Measurements from ENCODE around the gene CEP68.
"Not testable (repeated sequence)": the region's sequence is repeated elsewhere in the genome, so short reads cannot be mapped to it uniquely, and the experiment has no call there.

Gene CEP68

DNA sequence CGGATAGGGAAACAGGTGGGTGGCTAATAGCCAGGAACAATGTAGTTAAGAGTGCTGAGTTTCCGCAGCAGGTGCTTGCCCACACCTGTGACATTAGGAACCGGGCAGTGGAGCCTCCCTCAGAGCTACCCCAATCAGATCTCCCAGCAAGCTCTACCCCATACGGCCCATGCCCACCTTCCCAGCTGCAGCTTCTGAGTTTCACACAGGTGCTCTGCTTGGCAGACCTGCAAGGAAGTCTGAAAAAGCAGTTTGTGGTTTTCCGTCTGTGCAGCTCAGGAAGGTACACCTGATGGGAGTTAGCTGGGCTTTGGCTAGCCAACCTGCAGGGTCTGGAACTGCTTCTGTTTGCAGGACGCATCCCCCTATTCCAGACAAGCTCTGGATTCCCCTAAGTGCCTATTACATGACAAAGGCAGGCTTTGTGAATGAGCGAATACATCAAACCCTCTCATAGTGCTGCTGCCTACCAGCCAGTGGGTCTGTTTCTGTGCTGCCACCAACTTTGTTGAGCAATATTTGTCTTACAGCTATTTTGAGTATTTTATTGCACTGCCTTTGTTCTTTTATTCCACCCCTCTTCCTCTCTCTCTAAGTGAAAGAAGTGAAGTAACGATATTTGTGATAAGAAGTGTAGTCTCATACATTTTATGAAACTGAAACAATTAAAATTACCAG is 24.7 kb upstream of the CEP68 start:
- DNase-seq: no peak

DNA sequence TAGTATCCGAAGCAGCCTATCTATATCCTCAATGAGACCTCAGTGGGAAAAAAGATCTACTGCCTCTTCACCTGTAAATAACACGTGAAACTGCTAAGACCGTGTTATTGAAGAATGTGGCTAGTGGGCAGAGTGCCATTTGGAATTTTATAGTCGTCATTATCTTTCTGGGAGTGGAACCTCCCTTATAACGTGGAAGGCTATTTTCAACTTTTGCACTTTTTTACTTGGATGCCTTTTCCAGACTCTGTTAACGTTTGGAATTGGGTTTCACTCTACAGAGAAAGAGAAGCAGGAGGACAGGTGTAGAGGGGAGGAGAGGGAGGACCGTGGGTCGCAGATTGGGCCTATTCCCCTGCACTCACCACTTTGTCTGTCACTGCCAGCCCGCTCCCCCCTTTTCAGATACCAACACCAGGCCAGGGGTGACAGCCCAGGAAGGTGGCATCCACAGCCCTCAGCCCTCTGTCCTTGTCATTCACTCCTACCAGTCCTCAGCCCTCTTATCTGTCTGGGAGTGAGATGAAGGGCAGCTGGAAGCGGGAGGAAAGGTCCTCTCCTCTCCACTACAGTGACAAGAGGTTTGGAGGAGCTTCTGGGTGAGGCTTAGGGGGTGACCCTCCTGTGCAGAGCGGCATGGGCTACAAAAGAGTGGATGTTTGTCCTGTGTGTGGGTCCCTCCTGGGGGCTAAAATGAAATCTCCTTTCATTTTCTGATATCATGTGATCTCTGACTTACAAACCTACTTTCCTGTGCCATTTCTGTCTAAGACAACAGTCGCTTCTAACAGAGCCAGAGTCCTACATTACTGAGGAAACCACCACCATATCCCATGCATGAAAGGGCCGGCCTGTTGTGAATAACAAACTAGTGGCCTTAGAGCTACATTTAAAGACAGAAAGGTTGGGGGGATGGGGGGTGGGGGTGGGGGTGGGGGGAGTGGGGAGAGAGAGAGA is 23.9 kb upstream of the CEP68 start:
- DNase-seq: no peak

DNA sequence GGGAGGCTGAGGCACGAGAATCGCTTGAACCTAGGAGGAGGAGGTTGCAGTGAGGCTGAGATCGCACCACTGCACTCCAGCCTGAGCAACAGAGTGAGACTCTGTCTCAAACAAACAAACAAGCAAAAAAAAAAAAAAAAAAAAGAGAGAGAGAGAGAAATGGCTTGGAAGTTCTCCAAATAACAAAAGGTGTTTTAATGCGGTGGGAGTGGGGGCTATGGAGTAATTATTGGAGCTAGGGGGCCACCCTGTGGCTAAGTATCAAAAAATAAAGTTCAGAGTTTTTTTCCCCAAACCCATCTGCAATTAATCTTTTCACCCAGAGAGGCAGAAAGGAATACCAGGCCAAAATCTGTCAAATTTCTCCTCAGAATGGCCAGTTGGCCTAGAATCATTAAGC is 23.0 kb upstream of the CEP68 start:
- DNase-seq: no peak

- not testable (repeated sequence) for DNase-seq
Measured at GRCh38 chr2:65033667-65034066, 22.5 kb upstream of the CEP68 start.

GRCh38 chr2:65035351-65035943 is 20.8 kb upstream of the CEP68 start:
- DNase-seq: no peak

- no peak for DNase-seq
Measured at GRCh38 chr2:65037178-65037577, 19.0 kb upstream of the CEP68 start.

DNA sequence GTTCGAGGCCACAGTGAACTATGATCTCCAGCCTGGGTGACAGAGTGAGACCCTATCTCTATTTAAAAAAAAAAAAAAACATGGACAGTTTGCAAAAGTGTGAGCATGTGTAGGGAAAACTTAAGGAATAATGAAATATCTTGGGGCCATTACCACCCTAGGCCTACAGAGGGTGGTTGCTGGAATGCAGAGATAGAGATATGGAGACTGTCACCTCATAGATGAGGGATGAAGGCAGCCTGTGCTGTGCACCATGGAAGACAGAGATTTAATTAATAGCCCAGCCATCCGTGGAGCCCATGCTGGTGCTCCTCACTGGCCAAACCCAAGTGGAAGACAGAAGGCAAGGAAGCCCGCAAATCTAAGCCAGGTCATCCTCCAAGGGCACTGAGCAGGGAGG is 16.6 kb upstream of the CEP68 start:
- DNase-seq: no peak

DNA sequence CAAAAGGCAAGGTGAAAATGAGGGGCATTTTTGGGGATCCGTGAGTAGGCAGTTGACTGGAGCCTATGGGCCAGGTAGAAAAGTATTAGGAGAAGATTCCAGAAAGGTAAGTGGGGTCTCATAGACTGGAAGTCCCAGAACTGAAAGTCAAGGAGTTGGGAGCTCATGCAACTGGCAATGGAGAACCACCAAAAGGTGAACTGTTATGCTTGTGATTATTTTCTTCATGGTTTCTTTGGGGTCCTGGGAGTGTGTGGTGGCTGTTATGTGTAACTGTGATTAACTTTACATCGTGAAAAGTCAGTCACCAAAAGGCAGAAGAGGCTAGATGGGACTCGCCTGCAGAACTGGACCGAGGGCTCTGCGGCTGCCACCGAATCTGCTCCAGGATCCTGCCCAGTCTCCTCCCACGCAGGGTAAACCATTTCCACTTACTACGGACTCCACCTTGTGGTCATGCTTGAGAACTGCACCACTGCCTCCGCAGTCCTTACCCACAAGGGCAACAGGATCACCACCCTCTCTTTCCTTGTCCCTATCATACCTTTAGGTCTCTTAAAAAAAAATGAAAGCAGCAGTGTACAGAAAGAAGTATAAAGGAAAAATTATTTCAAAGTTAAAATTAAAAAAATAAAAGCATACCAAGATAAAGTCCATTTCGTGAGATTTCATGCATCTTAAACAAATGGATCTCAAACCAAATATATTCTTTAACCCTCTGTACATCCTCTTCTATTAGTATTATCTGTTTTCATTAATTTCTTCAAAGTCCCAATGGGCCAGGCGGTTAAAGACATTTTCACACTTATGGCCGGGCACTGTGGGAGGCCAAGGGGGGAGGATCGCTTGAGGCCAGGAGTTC is 15.6 kb upstream of the CEP68 start:
- DNase-seq: peak; percentile 72

DNA sequence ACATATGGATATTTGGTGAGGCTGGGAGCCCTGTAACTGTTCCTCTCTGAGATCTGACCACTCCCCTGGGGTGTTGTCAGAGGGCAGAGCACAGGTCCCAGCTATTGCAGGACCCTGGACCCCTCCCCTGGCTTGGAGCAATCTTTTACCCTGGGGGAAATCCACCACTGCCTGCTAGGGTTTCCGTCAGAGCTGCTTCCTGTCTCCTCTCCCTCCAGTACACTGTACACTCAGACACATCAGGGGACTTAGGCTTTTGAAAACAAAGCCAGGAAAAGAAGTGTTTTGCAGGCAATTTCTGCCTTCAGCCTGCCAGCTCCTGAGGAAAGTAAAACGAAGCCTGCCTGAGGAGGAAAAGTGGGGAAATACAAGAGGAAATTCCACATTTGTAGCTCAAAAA is 13.2 kb upstream of the CEP68 start:
- no peak for DNase-seq

DNA sequence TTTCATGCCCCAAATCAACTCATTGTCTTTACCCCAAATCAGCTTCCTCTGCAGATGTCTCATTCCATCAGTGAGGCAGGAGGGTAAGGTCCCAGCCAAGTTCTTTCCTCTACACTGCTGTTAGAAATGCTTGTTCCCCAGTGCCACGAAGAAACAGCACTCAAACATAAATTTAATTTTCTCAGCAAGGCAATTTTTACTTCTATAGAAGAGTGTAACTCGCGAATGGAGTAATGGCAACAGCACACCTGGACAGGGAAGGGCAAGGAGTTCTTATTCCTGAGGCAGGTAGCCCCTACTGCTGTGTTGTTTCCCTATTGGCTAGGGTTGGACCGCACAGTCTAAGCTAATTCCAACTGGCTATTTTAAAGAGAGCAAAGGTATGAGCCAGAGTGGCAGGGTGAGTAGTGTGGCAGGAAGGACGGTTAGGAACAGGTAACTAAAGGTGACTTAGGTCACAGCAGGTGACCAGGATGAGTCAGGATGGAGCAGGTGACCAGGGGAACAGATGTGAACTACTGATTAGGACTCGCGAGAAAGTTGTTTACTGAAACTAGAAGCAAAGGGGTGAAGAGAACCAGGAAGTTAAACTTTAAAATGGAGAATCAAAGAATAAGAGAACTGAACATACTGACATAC is 12.0 kb upstream of the CEP68 start:
- DNase-seq: no peak

DNA sequence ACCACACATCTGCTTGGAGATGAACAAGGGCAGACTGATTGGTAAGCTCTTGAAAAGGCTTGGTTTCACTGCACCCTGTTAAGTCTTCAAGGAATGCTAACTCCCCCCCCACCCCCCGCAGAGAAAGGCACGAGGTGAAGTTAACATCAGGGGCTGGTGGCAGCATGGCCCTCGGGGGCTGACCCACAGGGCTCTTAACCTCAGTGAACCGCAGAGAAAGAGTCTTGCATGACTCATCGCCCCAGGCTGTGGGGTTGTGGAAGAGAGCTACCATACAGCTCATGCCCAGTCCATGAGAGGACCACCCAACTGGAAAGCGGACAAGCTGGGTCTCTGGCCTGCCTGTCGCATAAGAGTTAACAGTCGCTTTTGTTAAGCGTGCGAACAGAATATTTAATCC is 10.6 kb upstream of the CEP68 start:
- no peak for DNase-seq

GRCh38 chr2:65046633-65047407 is 9.4 kb upstream of the CEP68 start:
- no peak for DNase-seq

- DNase-seq: no peak
Measured at GRCh38 chr2:65049010-65049639, 7.1 kb upstream of the CEP68 start.

DNA sequence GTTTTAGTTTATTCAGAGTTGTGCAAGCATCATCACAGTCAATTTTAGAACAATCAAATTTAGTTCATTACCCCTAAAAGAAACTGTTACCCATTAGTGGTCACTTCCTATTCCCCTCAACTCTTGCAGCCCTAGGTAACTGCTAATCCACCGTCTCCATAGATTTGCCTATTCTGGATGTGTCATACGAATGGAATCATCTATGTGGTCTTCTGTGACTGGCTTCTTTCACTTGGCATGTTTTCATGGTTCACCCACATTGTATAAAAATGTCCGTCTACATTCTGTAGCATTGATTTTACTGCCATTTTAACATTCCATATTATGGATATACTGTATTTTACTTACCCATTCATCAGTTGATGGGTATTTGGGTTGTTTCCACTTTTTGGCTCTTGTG is 5.3 kb upstream of the CEP68 start:
- no peak for DNase-seq

GRCh38 chr2:65053199-65053598 is 3.0 kb upstream of the CEP68 start:
- DNase-seq: peak; percentile 10

DNA sequence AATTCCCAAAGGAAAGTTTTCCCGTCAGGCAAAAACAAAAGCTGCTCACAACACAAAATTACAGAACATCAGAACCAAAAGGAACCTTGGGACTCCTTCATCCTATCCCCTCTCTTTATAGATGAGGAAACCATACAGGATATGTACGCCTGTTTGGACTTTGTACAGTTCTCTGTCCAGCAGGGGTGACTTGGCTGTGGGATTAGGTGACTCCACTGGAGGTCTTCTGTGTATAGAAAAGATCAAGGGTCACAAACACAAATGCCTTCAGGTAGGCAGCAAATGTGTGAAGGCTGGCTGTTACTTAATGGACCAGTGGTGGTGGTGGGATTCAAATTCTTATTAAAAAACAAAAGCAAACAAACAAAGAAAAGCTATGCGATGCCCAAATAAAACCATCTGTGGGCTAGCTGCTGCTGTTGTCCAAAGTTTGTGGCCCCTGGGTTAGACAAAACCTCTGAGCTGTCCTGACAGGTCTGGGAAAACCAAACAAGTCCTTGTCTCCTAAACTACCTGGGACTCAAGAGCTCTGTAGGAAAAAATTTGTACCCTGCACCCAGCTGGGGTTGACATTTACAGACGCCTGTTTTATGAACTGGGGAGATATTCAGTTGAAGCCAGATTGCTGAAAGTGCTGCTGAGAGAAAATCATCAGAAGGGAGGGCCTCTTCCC is 1.3 kb upstream of the CEP68 start:
- no peak for DNase-seq

GRCh38 chr2:65055422-65056214 is 598 bp upstream of the CEP68 start:
- DNase-seq: peak; percentile 61

DNA sequence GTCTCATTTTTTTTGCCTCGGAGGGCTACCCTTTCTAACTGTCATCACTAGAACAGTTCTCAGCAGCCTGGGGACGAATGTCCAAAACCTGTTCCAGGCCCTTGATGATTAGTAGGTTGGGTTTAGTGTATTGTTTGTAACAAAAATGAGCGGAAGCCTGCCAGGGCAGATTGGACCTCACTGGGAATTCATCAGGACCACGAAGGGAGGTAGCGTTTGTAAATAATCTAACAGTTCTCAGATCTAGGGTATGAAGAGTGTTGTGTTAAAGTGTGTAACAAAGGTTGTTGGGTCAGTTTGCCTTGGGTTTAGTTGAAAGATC is 799 bp downstream of the CEP68 start:
- DNase-seq: no peak

GRCh38 chr2:65057391-65058052 is 1.3 kb downstream of the CEP68 start:
- DNase-seq: peak; percentile 46
